Measurements from ENCODE around the gene CTSD. TPM values are rescaled to one million over a fixed set of nuclear protein-coding genes. Genes with fewer than 3 reads are reported as not detected.

The CTSD gene
- total RNA-seq, 1 donor from 2014 or later = 564 TPM

Other genes with a start within 250 kb of the CTSD start
- gene DUSP8, start 191.7 kb downstream of the CTSD start, total RNA-seq = 0.23 TPM
- not detected for gene KRTAP5-1, start 178.6 kb downstream of the CTSD start, total RNA-seq
- gene KRTAP5-2, start 165.6 kb downstream of the CTSD start, total RNA-seq = not detected
- not detected for gene KRTAP5-3, start 155.5 kb downstream of the CTSD start, total RNA-seq
- gene KRTAP5-4, start 141.8 kb downstream of the CTSD start, total RNA-seq = not detected
- gene KRTAP5-5, start 134.2 kb downstream of the CTSD start, total RNA-seq = not detected
- 1.4 TPM for gene KRTAP5-6, start 66.7 kb downstream of the CTSD start, total RNA-seq
- 15.7 TPM for gene IFITM10, start 13.3 kb downstream of the CTSD start, total RNA-seq
- 0.30 TPM for gene SYT8, start 71.1 kb upstream of the CTSD start, total RNA-seq
- gene TNNI2, start 75.1 kb upstream of the CTSD start, total RNA-seq = not detected
- gene LSP1, start 89.2 kb upstream of the CTSD start, total RNA-seq = 3.6 TPM
- gene PRR33, start 128.0 kb upstream of the CTSD start, total RNA-seq = not detected
- not detected for gene TNNT3, start 155.8 kb upstream of the CTSD start, total RNA-seq
- gene MRPL23, start 183.4 kb upstream of the CTSD start, total RNA-seq = 47.2 TPM
- 199 TPM for gene H19, start 233.9 kb upstream of the CTSD start, total RNA-seq